G401.6 (cell line): ENCODE data around the gene C10orf62.
"Not testable (repeated sequence)": the region's sequence is repeated elsewhere in the genome, so short reads cannot be mapped to it uniquely, and the experiment has no call there.

ENCODE experiments used
- FAIRE-seq: peaks from 2 replicates; lab custom pipeline; 2012; peaks lifted over from hg19 to GRCh38; lab: Jason Lieb, UNC

The C10orf62 gene

GRCh38 chr10:97628228-97628627 is 38.7 kb downstream of the C10orf62 start:
- FAIRE-seq, result no peak

DNA sequence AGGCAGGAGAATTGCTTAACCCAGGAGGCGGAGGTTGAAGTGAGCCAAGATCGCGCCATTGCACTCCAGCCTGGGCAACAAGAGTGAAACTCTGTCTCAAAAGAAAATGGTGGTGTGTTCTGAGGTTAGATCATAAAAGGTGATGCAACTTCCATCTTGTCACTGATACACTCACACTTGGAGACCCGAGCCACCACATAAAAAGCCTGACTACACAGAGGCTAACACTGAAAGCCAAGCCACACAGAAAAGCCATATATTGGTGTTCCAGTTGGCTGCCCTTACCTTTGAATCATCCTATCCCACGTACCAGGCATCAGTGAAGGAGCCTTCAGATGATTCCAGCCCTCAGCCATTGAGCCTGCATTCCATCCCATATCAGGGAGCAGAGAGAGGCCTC is 39.8 kb downstream of the C10orf62 start:
- no peak for FAIRE-seq

- no peak for FAIRE-seq
Measured at GRCh38 chr10:97631098-97631497, 41.6 kb downstream of the C10orf62 start.

GRCh38 chr10:97632949-97633884 is 43.7 kb downstream of the C10orf62 start, which contains the start of gene MORN4:
MORN4 (minus strand) TSS chr10:97633500; CDS start chr10:97619653, 13,847 bp downstream.
- FAIRE-seq, result peak; percentile 92

- no peak for FAIRE-seq
Measured at GRCh38 chr10:97633921-97634320, 44.4 kb downstream of the C10orf62 start.

- FAIRE-seq, result no peak
Measured at GRCh38 chr10:97635577-97635976, 46.1 kb downstream of the C10orf62 start.

GRCh38 chr10:97639090-97639489 is 49.6 kb downstream of the C10orf62 start:
- FAIRE-seq, result not testable (repeated sequence)

DNA sequence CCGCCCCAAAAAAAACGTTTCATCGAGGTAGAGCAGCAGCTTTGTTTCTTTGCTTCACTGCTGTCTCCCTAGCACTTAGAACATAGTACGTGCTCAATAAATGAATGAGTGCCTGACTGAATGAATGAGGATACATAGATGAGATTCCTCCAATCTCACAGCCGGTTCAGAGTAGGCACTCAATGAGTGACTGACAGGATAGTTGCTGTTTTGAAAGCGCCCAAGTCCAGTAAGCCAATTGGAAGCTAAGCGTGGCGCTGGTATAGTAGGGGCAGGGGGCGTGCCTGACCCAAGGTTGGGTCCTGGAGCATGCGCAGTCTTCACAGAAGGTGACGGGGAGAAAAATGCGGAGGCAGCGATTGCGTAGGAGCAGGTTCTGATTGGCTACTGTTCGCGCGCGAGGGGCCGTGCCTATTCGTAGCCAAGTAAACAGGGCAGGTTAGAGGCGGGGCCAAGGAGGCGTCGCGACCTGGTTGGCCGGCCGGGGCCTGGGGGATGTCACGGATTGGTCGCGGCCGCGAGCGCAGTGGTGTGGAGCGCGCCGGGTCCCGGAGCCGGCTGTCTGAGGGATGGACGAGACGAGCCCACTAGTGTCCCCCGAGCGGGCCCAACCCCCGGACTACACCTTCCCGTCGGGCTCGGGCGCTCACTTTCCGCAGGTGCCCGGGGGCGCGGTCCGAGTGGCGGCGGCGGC is 50.8 kb downstream of the C10orf62 start, which contains the start of gene PI4K2A:
TSS of gene PI4K2A (plus strand) at position 498 of the 694 bp plus-strand sequence. CDS start at position 570, 72 bp downstream.
- FAIRE-seq, result peak; percentile 99
